ENCODE measurements around the gene FLT3.
A peak's percentile ranks its signal among the peaks of the same experiment; 100 is the strongest.

FLT3 gene

DNA sequence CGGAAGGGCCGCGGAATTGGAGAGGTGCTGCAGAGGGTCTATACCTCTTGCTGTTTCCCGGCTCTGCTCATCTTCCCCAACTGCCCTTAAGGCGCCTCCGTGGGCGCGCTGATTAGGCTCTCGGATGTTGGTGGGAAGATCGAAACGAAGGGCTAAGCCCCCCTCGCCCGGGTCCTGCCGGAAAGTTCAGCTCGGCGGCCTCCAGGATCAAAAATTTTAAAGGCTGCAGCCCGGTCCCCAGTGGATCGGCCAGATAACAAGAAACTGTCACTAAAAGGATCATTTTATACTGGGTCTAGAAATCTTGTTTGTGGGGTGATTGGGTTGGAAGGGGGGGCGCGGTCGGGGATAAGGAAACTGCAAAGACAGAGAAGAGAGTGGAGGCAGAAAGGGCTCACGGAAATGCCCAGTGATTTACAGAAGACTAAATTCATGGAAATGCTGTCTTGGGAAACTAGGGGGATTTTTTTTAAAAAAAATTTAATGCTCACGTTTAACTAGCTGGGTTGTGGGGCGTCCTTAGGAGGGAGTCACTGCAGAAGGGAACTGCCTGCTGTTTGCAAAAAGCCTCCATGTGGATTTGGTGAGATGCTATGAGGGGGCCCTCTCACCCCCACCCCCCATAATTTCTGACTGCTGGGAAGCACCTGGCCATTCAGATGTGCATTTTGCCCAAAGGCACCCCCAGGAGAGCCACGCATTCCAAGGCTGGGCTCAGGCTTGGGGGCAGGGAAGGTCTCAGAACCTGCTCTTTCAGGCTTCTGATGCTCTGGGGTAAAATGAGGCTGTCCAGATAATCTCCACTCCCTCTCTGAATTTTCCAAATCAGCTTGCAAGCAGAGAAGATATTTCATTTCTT, 138.9 kb downstream of the FLT3 start (continued):
- TF ChIP-seq ZNF677 (tag by site-specific recombination; IDR thresholded peaks at IDR 0.05) = no peak
- TF ChIP-seq, protein P1, sequence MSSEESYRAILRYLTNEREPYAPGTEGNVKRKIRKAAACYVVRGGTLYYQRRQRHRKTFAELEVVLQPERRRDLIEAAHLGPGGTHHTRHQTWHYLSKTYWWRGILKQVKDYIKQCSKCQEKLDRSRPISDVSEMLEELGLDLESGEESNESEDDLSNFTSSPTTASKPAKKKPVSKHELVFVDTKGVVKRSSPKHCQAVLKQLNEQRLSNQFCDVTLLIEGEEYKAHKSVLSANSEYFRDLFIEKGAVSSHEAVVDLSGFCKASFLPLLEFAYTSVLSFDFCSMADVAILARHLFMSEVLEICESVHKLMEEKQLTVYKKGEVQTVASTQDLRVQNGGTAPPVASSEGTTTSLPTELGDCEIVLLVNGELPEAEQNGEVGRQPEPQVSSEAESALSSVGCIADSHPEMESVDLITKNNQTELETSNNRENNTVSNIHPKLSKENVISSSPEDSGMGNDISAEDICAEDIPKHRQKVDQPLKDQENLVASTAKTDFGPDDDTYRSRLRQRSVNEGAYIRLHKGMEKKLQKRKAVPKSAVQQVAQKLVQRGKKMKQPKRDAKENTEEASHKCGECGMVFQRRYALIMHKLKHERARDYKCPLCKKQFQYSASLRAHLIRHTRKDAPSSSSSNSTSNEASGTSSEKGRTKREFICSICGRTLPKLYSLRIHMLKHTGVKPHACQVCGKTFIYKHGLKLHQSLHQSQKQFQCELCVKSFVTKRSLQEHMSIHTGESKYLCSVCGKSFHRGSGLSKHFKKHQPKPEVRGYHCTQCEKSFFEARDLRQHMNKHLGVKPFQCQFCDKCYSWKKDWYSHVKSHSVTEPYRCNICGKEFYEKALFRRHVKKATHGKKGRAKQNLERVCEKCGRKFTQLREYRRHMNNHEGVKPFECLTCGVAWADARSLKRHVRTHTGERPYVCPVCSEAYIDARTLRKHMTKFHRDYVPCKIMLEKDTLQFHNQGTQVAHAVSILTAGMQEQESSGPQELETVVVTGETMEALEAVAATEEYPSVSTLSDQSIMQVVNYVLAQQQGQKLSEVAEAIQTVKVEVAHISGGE (tag by site-specific recombination; conservative IDR thresholded peaks at IDR 0.05; ENCODE audit: low read depth) = no peak
- no peak for TF ChIP-seq ZNF555 (tag by site-specific recombination; conservative IDR thresholded peaks at IDR 0.05)

DNA sequence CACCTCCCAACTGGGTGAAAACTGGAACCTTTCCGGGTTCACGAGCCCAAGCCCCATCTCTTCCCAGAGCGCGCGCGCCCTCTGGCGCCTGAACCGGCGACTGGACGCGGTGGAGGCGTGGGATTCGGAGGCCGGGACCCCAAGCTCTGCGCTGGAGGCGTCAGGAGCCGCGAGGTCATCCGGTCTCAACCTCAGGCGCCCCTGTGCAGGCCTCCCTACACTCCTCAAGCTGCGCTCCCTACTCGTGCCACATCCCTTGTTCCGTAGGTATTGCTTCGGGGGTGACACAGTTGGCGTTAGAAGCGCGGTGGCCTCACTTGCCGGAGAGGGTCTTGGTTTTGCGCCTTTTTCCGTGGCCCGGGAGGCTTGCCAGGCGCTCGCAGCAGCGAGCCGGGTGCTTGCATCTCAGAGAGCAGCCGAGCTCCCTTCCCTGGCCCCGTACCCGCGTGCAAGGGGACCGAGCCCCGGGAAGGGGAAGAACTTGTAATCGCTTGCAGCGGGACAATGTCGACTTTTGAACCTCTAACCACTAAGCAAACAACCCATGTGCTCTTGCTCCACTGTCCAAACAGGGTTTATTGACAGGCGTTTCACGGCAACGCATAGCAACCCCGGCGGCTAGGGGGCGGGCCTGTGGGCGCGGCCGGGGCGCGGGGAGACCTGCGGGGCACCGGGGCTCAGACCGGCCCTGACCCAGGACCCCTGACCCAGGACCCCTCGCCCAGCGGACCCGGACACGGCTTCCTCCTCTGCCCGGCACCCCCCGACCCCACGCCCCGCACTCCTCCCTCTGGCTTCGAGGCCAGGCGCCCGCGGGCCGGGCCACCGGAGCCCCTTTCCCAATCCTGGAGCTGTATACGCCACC, 139.8 kb downstream of the FLT3 start:
- Histone ChIP-seq H3K4me1 (ENCODE audit: control insufficient read depth, insufficient read depth, low read length) (no peaks in the 10 kb centered on the region; the same call in 1 of the 2 replicates), H3K9me3 (ENCODE audit: control insufficient read depth, insufficient read depth, low read depth, low read length) (no peaks in the 10 kb centered on the region), H3K27ac (ENCODE audit: extremely low read depth, low read depth, low read length) (peak overlapping the region; percentile 37; the same call in 1 of the 2 replicates), H3K4me3 (ENCODE audit: low read depth, low read length) (peak overlapping the region; percentile 31), H3K36me3 (ENCODE audit: control insufficient read depth in 2 of 2, insufficient read depth in 1 of 2, low read length in 2 of 2) (peaks cover 0 to 46% of the 10 kb centered on the region in 2 experiments; a peak in 2 of 3 replicates)
- TF ChIP-seq ZNF335 (tag by site-specific recombination; conservative IDR thresholded peaks at IDR 0.05) (peak; percentile 56), ZNF707 (tag by site-specific recombination; IDR thresholded peaks at IDR 0.05) (no peak), ZBTB8A (tag by site-specific recombination; IDR thresholded peaks at IDR 0.05) (0 out of 2 replicates have a peak, but pooled peaks have one; percentile 59), ZNF341 (tag by site-specific recombination; IDR thresholded peaks at IDR 0.05; ENCODE audit: low read depth) (peak; percentile 13; the same call in 1 of the 2 replicates), ZBTB20 (tag by site-specific recombination; IDR thresholded peaks at IDR 0.05) (peak; percentile 57; the same call in 1 of the 2 replicates), FEZF1 (tag by site-specific recombination; IDR thresholded peaks at IDR 0.05) (peak; percentile 9; the same call in 1 of the 2 replicates), ZNF10 (tag by site-specific recombination; IDR thresholded peaks at IDR 0.05) (no peak), ZNF623 (tag by site-specific recombination; IDR thresholded peaks at IDR 0.05) (no peak), IKZF3 (tag by site-specific recombination; IDR thresholded peaks at IDR 0.05) (0 out of 2 replicates have a peak, but pooled peaks have one; percentile 2), KLF9 (tag by site-specific recombination; IDR thresholded peaks at IDR 0.05; ENCODE audit: low read depth) (peak; percentile 61), ZNF114 (tag by site-specific recombination; IDR thresholded peaks at IDR 0.05) (no peak), ZNF266 (tag by site-specific recombination; IDR thresholded peaks at IDR 0.05; ENCODE audit: low read depth) (no peak), ZNF654 (tag by site-specific recombination; IDR thresholded peaks at IDR 0.05; ENCODE audit: low read depth) (peak; percentile 9; the same call in 1 of the 2 replicates)
- TF ChIP-seq, protein P2, sequence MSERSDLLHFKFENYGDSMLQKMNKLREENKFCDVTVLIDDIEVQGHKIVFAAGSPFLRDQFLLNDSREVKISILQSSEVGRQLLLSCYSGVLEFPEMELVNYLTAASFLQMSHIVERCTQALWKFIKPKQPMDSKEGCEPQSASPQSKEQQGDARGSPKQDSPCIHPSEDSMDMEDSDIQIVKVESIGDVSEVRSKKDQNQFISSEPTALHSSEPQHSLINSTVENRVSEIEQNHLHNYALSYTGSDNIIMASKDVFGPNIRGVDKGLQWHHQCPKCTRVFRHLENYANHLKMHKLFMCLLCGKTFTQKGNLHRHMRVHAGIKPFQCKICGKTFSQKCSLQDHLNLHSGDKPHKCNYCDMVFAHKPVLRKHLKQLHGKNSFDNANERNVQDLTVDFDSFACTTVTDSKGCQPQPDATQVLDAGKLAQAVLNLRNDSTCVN (tag by site-specific recombination; optimal IDR thresholded peaks at IDR 0.05) = peak; percentile 42
- TF ChIP-seq, protein P3, sequence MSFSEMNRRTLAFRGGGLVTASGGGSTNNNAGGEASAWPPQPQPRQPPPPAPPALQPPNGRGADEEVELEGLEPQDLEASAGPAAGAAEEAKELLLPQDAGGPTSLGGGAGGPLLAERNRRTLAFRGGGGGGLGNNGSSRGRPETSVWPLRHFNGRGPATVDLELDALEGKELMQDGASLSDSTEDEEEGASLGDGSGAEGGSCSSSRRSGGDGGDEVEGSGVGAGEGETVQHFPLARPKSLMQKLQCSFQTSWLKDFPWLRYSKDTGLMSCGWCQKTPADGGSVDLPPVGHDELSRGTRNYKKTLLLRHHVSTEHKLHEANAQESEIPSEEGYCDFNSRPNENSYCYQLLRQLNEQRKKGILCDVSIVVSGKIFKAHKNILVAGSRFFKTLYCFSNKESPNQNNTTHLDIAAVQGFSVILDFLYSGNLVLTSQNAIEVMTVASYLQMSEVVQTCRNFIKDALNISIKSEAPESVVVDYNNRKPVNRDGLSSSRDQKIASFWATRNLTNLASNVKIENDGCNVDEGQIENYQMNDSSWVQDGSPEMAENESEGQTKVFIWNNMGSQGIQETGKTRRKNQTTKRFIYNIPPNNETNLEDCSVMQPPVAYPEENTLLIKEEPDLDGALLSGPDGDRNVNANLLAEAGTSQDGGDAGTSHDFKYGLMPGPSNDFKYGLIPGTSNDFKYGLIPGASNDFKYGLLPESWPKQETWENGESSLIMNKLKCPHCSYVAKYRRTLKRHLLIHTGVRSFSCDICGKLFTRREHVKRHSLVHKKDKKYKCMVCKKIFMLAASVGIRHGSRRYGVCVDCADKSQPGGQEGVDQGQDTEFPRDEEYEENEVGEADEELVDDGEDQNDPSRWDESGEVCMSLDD (tag by site-specific recombination; IDR thresholded peaks at IDR 0.05) = 0 out of 2 replicates have a peak, but pooled peaks have one; percentile 14
- TF ChIP-seq, protein P4, sequence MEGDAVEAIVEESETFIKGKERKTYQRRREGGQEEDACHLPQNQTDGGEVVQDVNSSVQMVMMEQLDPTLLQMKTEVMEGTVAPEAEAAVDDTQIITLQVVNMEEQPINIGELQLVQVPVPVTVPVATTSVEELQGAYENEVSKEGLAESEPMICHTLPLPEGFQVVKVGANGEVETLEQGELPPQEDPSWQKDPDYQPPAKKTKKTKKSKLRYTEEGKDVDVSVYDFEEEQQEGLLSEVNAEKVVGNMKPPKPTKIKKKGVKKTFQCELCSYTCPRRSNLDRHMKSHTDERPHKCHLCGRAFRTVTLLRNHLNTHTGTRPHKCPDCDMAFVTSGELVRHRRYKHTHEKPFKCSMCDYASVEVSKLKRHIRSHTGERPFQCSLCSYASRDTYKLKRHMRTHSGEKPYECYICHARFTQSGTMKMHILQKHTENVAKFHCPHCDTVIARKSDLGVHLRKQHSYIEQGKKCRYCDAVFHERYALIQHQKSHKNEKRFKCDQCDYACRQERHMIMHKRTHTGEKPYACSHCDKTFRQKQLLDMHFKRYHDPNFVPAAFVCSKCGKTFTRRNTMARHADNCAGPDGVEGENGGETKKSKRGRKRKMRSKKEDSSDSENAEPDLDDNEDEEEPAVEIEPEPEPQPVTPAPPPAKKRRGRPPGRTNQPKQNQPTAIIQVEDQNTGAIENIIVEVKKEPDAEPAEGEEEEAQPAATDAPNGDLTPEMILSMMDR (tag by site-specific recombination; IDR thresholded peaks at IDR 0.05) = peak; percentile 13; the same call in 1 of the 2 replicates
- TF ChIP-seq, protein P5, sequence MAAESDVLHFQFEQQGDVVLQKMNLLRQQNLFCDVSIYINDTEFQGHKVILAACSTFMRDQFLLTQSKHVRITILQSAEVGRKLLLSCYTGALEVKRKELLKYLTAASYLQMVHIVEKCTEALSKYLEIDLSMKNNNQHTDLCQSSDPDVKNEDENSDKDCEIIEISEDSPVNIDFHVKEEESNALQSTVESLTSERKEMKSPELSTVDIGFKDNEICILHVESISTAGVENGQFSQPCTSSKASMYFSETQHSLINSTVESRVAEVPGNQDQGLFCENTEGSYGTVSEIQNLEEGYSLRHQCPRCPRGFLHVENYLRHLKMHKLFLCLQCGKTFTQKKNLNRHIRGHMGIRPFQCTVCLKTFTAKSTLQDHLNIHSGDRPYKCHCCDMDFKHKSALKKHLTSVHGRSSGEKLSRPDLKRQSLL (tag by site-specific recombination; IDR thresholded peaks at IDR 0.05) = peak; percentile 58; the same call in 1 of the 2 replicates
- ChIA-PET POLR2A (no interaction called here), CTCF (interaction anchor here (0.7 to 13.6 kb wide), 4 partner anchors 18 to 133 kb away, joined by 3 to 206 read pairs (median 4); no protein-coding TSS in a partner anchor)
